ENCODE results near the gene GLCE. TPM values are rescaled to one million over a fixed set of nuclear protein-coding genes. Genes with fewer than 3 reads are reported as not detected.

The GLCE gene
- total and polyA plus RNA-seq, 9 of the 15 experiments (the other 6 are each of a cell fraction or from before 2014, with no cell fraction given): 4.6 to 12.3 (median 10.6) TPM

- ChIA-PET POLR2A (no interaction called here), CTCF (ENCODE audit: low intra/inter-chr PET ratio) (no interaction called here)
- H3K4me2 ChIP-seq (ENCODE audit: insufficient read depth, low read length): no peak overlapping the region
- DNase-seq (ENCODE audit: extremely low read depth in 1 of 4, low spot score in 3 of 4): no peak
- no peak overlapping the region for H3K9ac ChIP-seq (ENCODE audit: insufficient read depth in 1 of 2, low read depth in 2 of 2, low read length in 2 of 2)
- no peak for TF ChIP-seq YY1 (IDR thresholded peaks at IDR 0.05; ENCODE audit: borderline replicate concordance in 1 of 3, control insufficient read depth in 1 of 3, extremely low read depth in 1 of 3, insufficient read depth in 3 of 3, insufficient read length in 1 of 3, insufficient replicate concordance in 2 of 3, low read depth in 1 of 3, low read length in 2 of 3)
- WGBS (ENCODE audit: insufficient coverage, low coverage, missing lambda C conversion rate): 0% methylated on average over 2 of the region's 2 CpGs
- peaks cover 4 to 18% of the 10 kb centered on the region in 2 experiments; a peak in 4 of 5 replicates for H3K27me3 ChIP-seq (ENCODE audit: control insufficient read depth in 2 of 2, insufficient read depth in 2 of 2, low read length in 2 of 2)
- no peaks in the 10 kb centered on the region for H3K9me1 ChIP-seq (ENCODE audit: control insufficient read depth, insufficient read depth, low read length)
- H3K9me3 ChIP-seq (replicated peaks; ENCODE audit: control insufficient read depth, insufficient read depth, low read depth, low read length): no peaks in the 10 kb centered on the region
- BruUV-seq (replicated peaks): no TSS peak
- intact Hi-C loops (cut with micrococcal nuclease): no loop called here
- no peaks in the 10 kb centered on the region for H3K79me2 ChIP-seq (ENCODE audit: control insufficient read depth, insufficient read depth, low read length)
- H2AFZ ChIP-seq (ENCODE audit: low read depth, low read length): no peak overlapping the region
- no peaks in the 10 kb centered on the region for H4K20me1 ChIP-seq (replicated peaks; ENCODE audit: control insufficient read depth, insufficient read depth, low read length)
- no peak for FAIRE-seq
- H3K4me3 ChIP-seq: no peak overlapping the region
- no peak overlapping the region for H3K27ac ChIP-seq (ENCODE audit: extremely low read depth, low read depth, low read length)
- in situ Hi-C loops (cut with MboI): no loop called here
- H3K4me1 ChIP-seq (replicated peaks in 1 of 2; ENCODE audit: control insufficient read depth in 2 of 2, insufficient read depth in 2 of 2, low read length in 2 of 2): no peaks in the 10 kb centered on the region
- ATAC-seq: no peak
- no peaks in the 10 kb centered on the region for H3K36me3 ChIP-seq (ENCODE audit: control insufficient read depth, insufficient read depth, low read length)
These were observed 25.6 kb upstream of the GLCE start for GRCh38 chr15:69134791-69135190.

DNA sequence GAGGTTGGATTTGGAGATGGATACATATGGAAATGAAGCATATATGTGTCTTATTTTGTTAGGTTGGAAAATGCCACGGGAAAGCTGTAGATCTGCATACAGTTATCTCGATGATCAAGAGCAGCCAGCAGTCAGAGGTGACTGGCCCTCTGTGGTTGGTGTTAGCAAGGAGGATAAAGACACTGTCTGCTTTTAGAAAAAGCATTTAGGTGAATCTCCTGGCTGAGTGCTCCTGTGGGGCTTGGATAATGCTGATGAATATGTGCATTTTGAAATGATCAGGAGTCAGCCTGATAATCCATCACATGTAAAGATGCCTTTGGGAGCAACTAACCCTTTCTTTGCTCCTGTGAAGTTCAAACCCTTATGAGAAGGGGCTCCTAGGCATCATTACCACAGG is 24.9 kb upstream of the GLCE start:
- in situ Hi-C loops (cut with MboI) (no loop called here), intact Hi-C loops (cut with micrococcal nuclease) (no loop called here)
- Histone ChIP-seq H3K9ac (ENCODE audit: insufficient read depth in 1 of 2, low read depth in 2 of 2, low read length in 2 of 2) (no peak overlapping the region), H3K27me3 (ENCODE audit: control insufficient read depth in 2 of 2, insufficient read depth in 2 of 2, low read length in 2 of 2) (peaks cover 6 to 23% of the 10 kb centered on the region in 2 experiments; a peak in 4 of 5 replicates), H3K9me1 (ENCODE audit: control insufficient read depth, insufficient read depth, low read length) (no peaks in the 10 kb centered on the region), H3K79me2 (ENCODE audit: control insufficient read depth, insufficient read depth, low read length) (no peaks in the 10 kb centered on the region), H3K36me3 (ENCODE audit: control insufficient read depth, insufficient read depth, low read length) (no peaks in the 10 kb centered on the region), H4K20me1 (replicated peaks; ENCODE audit: control insufficient read depth, insufficient read depth, low read length) (no peaks in the 10 kb centered on the region), H3K4me3 (no peak overlapping the region), H3K4me1 (replicated peaks in 1 of 2; ENCODE audit: control insufficient read depth in 2 of 2, insufficient read depth in 2 of 2, low read length in 2 of 2) (no peaks in the 10 kb centered on the region), H3K4me2 (ENCODE audit: insufficient read depth, low read length) (no peak overlapping the region), H3K27ac (ENCODE audit: extremely low read depth, low read depth, low read length) (no peak overlapping the region), H3K9me3 (replicated peaks; ENCODE audit: control insufficient read depth, insufficient read depth, low read depth, low read length) (no peaks in the 10 kb centered on the region), H2AFZ (ENCODE audit: low read depth, low read length) (no peak overlapping the region)
- ChIA-PET CTCF (ENCODE audit: low intra/inter-chr PET ratio) (no interaction called here), POLR2A (no interaction called here)
- BruUV-seq (replicated peaks): no TSS peak
- DNase-seq (ENCODE audit: extremely low read depth in 1 of 4, low spot score in 3 of 4) (no peak), FAIRE-seq (no peak), ATAC-seq (no peak)
- 6% methylated on average over 2 of the region's 2 CpGs for WGBS (ENCODE audit: insufficient coverage, low coverage, missing lambda C conversion rate)
- no peak for TF ChIP-seq ZNF311 (CRISPR knock-in tag; IDR thresholded peaks at IDR 0.05)
- TF ChIP-seq LEF1 (IDR thresholded peaks at IDR 0.05): no peak
- no peak for TF ChIP-seq ESRRA (IDR thresholded peaks at IDR 0.05; ENCODE audit: borderline replicate concordance, low read depth)
